ENCODE measurements around the gene GALNT16.

The GALNT16 gene

DNA sequence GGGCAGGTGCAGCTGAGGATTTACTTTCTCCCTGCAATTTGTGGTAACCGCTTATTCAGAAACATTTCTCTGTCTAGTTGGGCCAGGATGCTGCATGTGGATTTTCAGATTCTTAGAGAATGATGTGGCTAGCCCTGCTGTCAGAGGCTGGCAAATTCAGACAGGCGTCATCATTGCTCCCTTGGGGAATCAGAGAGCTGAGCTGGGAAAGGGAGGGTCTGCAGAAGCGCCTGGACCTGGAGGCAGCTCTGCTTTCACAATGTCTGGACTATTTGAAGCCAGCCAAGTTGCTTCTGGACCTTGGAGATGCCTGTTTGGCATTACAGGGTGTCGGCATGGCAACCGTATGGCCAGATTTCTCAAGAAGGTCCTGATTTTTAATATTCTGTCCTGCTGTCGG is 3.4 kb downstream of the GALNT16 start:
- DNase-seq (ENCODE audit: low read depth) = peak; percentile 90
- no peak overlapping the region for H3K4me3 ChIP-seq (replicated peaks; ENCODE audit: low read depth, low read length)
- TF ChIP-seq, protein P1, sequence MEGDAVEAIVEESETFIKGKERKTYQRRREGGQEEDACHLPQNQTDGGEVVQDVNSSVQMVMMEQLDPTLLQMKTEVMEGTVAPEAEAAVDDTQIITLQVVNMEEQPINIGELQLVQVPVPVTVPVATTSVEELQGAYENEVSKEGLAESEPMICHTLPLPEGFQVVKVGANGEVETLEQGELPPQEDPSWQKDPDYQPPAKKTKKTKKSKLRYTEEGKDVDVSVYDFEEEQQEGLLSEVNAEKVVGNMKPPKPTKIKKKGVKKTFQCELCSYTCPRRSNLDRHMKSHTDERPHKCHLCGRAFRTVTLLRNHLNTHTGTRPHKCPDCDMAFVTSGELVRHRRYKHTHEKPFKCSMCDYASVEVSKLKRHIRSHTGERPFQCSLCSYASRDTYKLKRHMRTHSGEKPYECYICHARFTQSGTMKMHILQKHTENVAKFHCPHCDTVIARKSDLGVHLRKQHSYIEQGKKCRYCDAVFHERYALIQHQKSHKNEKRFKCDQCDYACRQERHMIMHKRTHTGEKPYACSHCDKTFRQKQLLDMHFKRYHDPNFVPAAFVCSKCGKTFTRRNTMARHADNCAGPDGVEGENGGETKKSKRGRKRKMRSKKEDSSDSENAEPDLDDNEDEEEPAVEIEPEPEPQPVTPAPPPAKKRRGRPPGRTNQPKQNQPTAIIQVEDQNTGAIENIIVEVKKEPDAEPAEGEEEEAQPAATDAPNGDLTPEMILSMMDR (IDR thresholded peaks at IDR 0.05; ENCODE audit: low read length, missing control alignments) = no peak

DNA sequence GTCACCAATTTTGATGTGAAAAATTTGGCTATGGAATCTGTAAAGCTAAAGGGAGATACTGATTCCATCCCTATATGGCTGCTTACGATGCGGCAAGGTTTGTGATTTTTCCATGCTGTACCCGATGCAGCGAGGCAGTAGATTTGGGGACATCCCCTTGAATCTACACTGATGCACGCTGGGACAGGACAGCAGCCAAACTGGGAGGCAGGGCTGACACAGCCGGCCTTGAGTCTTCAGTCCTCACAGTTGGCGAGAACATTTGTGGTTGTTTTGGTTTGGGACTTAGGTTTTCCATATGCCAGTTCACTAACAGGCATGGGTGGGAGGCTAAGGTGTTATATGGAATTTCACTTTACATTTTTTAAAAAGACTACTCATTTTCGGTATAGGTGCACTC is 3.8 kb downstream of the GALNT16 start:
- no peak overlapping the region for H3K4me3 ChIP-seq (replicated peaks; ENCODE audit: low read depth, low read length)
- DNase-seq (ENCODE audit: low read depth) = no peak
- TF ChIP-seq, protein P1 (IDR thresholded peaks at IDR 0.05; ENCODE audit: low read length, missing control alignments) = no peak

DNA sequence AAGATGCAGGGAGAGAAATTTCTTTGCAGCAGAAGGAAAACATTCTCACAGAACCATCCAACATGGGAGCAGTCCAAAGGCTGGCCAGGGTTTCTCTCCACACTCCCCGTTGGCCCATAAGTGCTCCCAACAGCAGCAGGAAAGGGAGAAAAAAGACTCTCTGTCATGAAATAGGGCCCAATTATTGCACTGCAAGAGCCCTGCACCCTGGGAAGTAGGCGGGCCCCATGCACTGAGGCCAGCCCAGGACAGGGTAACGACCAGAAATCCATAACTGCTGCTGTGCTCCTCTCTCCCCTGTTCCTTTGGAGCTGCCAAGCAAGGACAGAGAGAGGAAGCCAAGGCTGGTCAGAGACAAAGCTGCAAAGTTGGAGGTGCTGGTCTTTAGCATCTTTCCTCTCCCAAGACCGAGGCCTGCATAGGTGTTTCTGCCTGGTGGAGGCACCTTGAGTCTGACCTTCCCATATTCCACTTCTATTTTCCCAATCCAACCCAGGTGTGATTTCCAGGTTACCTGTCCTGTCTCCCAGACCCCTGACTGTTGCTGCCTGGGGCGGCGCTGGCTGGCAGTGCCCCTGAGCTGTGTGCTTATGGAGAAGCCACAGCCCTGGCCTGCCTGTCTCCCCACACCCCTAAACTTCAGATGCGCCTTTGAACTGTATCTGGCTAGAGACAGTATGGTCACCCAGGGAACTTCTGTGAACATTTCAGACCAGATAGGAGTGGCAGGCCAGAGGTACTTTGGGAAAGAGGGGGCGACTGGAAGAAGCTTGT is 6.8 kb downstream of the GALNT16 start:
- no peak overlapping the region for H3K4me3 ChIP-seq (replicated peaks; ENCODE audit: low read depth, low read length)
- DNase-seq (ENCODE audit: low read depth) = no peak
- TF ChIP-seq, protein P1 (IDR thresholded peaks at IDR 0.05; ENCODE audit: low read length, missing control alignments) = no peak

DNA sequence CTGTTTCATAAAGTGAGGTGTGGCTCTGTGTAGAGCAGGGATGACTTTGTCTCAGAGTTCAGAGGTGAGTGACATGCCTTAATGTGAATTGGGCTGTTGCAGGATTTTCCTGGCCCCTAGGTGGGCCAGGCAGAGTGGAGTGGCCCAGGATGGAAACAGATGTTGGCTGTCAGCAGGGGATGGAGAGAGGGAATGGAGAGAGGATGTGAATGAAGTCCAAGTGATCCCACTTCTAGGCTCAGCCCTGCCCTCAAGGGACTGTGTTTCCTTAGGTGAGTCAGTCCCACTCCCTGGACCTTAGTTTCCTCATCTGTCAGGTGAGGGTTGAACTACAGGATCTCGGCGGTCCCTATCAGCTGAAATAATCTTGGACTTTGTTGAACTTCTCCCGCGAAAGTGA is 7.5 kb downstream of the GALNT16 start:
- TF ChIP-seq, protein P1 (IDR thresholded peaks at IDR 0.05; ENCODE audit: low read length, missing control alignments) = no peak
- no peak overlapping the region for H3K4me3 ChIP-seq (replicated peaks; ENCODE audit: low read depth, low read length)
- DNase-seq (ENCODE audit: low read depth) = no peak

DNA sequence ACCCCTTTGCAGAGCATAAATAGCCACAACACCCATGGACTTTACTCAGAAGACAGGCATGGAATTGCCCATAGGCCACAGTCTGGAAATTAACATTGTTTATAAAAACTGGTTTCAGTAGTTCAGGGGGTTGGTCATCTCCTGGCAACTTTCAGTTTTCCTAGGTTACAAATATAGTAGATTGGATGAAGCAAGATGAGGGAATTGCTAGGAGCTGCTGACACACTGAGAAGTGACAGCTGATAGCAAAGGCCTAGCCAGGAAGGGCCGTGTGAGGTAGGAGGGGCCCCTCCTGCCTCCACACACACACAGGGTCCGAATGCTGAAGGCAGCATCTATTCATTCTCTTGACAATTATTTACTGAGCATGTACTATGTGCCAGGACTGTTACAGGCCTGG is 8.3 kb downstream of the GALNT16 start:
- peak; percentile 44 for DNase-seq (ENCODE audit: low read depth)
- TF ChIP-seq, protein P1 (IDR thresholded peaks at IDR 0.05; ENCODE audit: low read length, missing control alignments) = no peak
- no peak overlapping the region for H3K4me3 ChIP-seq (replicated peaks; ENCODE audit: low read depth, low read length)

DNA sequence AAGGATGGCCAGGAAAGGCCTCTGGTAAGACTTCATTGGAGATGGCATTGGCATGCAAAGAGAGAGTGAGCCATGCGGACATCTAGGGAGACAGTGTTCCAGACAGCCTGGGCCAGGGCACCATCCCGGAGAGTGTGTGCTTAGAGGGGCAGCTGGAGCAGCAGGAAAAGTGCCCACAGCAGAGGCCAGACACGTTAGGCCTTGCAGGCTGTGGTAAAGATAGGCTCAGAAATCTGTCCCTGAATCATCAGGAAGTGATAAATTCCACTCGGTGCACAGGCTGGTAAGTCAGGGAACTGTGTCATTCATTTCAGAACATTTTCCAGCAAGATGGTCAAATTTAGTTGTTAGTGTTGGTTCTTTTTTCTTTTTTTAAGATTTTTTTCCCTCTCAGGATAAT is 8.8 kb downstream of the GALNT16 start:
- DNase-seq (ENCODE audit: low read depth) = peak; percentile 37
- TF ChIP-seq, protein P1 (IDR thresholded peaks at IDR 0.05; ENCODE audit: low read length, missing control alignments) = no peak
- no peak overlapping the region for H3K4me3 ChIP-seq (replicated peaks; ENCODE audit: low read depth, low read length)

DNA sequence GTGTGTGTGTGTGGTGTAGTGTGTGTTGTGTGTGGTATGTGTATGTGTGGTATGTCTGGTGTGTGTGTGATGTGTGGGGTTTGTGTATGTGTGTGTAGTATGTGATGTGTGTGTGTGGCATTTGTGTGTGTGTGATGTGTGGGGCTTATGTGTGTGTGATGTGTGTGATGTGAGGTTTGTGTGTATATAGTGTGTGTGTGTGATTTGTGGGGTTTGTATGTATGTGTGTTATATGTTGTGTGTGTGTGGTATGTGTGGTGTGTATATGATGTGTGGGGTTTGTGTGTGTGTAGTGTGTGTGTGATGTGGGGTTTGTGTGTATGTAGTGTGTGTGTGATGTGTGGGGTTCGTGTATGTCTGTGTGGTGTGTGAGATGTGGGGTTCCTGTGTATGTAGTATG is 9.4 kb downstream of the GALNT16 start:
- no peak overlapping the region for H3K4me3 ChIP-seq (replicated peaks; ENCODE audit: low read depth, low read length)
- TF ChIP-seq, protein P1 (IDR thresholded peaks at IDR 0.05; ENCODE audit: low read length, missing control alignments) = no peak
- DNase-seq (ENCODE audit: low read depth) = no peak

Data from fibroblast of pulmonary artery (primary cell).